ENCODE results near the gene SPTLC3.

DNA sequence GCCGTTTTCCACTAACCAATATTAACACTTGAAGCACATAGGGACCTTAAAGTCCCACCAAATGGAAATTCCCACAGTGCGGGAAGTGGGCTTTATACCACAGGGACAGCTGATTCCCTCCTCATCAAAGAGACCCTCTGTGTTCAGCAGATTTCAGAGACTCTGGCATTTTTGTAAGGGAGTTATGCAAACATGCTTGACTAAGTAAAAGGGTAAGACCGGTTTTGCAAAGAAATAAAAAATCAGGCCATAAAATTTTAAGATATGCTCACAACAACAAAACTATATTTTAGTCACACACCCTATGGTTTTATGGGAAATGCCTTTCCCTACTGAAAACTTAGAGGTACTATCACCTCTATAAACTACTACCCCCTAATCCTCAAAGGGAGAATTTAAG is 45.4 kb upstream of the SPTLC3 start:
- TF ChIP-seq, protein P1, sequence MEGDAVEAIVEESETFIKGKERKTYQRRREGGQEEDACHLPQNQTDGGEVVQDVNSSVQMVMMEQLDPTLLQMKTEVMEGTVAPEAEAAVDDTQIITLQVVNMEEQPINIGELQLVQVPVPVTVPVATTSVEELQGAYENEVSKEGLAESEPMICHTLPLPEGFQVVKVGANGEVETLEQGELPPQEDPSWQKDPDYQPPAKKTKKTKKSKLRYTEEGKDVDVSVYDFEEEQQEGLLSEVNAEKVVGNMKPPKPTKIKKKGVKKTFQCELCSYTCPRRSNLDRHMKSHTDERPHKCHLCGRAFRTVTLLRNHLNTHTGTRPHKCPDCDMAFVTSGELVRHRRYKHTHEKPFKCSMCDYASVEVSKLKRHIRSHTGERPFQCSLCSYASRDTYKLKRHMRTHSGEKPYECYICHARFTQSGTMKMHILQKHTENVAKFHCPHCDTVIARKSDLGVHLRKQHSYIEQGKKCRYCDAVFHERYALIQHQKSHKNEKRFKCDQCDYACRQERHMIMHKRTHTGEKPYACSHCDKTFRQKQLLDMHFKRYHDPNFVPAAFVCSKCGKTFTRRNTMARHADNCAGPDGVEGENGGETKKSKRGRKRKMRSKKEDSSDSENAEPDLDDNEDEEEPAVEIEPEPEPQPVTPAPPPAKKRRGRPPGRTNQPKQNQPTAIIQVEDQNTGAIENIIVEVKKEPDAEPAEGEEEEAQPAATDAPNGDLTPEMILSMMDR (IDR thresholded peaks at IDR 0.05) = no peak
- TF ChIP-seq POLR2A (IDR thresholded peaks at IDR 0.05) (no peak), EP300 (IDR thresholded peaks at IDR 0.05) (no peak)
